KG1 (cell line): Measurements from ENCODE around the gene HOTAIR.

Experiments
- DNase-seq: peaks from one replicate; lab custom pipeline; 2025; lab: John Stamatoyannopoulos, UW

Gene HOTAIR

GRCh38 chr12:53975479-53976152 is 862 bp upstream of the HOTAIR start:
- no peak for DNase-seq

DNA sequence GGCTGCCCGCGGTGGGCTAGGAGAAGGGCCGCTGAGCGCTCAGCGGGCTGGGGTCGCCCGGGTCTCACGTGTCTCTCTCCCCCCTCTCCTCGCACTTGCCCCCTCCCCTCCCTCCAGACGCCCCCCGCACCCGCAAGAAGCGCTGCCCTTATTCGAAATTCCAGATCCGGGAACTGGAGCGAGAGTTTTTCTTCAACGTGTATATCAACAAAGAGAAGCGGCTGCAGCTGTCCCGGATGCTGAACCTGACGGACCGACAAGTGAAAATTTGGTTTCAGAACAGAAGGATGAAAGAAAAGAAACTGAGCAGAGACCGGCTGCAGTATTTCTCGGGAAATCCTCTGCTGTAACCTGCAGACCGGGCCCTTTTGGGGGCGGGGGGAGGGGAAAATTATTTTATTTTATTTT is 314 bp upstream of the HOTAIR start:
- DNase-seq = no peak

- DNase-seq = no peak
These were observed 1.3 kb downstream of the HOTAIR start for GRCh38 chr12:53973236-53974042.

DNA sequence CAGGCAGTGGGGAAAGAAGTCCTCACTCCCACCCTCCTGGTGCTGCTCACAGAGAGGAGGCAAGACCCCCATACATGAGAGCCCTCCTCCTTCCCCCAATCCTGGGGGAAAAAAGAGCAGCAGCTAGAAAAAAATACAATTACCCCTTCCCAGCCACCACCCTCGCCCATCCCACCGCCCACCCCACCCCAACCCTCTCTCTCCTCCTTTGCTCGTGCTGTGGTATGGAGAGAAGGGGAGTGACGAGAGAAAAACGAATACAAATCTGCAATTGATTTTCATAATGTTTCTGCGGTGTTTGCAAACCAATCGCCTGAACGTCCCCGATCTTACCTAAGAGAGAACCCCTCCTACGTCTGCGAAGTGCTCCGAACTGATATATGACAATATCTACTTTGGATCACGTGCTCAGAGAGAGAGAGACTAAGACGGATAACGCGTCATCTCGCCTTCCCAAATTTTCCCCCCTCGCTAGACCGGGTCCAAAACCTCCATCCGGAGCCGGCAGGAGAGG is 2.0 kb downstream of the HOTAIR start, which contains the start of gene HOXC11:
HOXC11 (plus strand) TSS at position 405 of the 514 bp plus-strand sequence. CDS start 116 bp downstream, outside the sequence.
- DNase-seq = no peak

GRCh38 chr12:53972152-53972702 is 2.5 kb downstream of the HOTAIR start:
- DNase-seq = no peak

DNA sequence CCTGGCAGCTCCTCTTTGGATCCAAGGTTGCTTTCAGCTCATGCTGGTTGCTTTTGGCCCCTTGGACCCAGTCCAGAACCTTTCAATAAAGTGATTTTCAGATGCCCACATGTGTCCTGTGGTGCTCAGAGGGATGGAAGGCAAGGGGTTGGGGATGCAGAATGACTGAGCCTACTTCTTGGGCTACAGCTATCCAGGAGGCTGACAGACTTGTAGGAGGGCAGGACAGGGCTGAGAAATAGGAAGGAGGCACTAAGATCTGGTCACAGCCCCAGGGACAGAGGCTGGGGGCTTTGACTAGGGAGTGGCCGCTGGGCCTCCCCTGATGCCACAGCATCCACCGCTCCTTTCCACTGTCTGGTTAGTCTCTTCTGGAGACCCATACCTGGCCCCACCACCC is 3.1 kb downstream of the HOTAIR start:
- DNase-seq = no peak

- no peak for DNase-seq
These were observed 3.6 kb downstream of the HOTAIR start for GRCh38 chr12:53971129-53971528.

DNA sequence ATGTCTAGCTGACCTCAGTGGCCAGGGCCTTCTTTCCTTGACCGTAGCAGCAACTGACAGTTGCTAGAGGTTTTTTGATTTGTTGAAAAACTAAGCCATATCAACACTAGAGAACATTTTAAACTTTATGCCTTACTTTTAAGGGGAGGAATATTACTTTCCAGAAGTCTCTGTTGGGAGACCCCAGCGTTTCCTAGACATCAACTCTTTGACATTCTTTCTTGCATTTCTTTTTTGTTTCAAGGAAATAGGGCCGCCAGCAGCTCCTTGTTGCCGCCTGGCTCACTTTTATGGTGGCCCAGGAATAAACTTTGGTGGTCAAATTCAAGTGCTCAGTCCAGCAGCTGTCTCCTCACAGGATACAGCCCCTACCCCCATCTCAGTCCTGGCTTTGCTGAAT is 4.3 kb downstream of the HOTAIR start:
- no peak for DNase-seq

DNA sequence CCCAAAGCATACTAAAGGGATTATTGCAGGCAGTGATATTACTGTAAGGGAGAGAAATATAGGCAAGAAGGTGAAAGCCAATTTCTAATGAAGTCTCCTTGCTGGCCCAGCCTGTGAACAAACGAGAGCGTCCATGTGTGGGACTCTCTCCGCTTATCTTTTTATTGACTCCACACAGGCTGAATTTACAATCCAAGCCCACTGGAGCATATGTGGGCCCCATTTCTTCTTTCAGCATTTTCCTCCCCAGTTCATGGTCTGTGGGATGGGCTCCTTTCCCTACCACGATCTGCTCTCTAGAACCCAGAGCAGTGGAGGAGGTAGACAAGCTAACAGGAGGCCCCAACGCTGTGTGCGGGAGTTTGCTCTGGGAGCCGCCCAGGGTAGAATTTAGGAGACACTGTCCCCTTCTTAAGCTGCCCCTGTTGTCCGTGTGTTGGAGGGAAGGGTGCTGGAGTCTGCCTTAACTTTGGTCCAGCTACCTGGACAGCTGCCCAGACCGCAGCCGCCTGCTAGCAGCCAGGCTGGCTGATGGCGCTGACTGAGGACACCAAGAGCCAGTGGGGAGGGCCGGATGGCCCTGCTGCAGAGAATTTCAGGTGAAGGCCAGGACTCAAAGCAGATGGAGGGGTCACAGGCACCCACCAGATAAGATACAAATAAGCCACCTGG is 5.0 kb downstream of the HOTAIR start:
- DNase-seq = no peak

DNA sequence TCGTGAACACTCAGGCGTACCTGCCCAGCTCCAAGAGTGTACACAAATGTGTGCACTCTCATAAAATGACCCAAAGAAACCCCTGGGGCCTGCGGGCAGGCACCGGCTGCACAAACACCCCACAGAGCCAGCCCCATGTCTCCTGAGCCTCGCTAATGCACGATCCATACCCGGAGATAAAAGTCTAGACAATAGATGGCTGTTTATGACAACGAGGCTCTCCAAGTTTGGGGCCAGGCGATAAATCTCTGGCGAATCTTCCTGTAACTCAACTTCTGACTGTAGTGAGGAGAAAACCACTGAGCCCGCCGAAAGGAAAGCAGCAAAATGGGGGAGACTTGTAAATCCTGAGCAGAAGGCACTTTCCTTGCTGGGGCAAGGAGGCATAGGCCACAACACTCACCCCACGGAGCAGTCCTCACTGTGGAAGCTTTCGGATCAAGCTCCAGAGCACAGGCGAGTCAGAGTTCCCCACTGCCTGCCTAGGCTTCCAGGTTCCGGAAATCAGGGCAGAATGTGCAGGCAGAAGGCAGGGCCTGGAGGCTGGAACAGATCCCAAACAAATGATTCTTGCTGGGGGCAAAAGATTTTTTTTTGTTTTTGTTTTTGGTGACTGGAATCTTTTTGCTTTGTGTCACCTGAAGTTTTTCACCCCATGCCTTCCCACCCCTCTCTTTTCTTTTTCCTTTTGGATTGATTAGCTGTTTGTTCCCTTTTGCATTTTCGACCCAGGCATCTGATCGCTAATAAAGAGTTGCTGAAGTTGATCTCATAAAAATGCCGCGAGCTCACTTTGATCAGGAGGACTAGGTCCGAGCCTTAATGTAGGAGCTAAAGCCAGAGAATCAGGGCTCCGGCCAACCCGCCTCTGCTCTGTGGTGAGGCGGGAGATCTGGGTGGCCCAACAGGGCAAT is 6.3 kb downstream of the HOTAIR start:
- DNase-seq = no peak

DNA sequence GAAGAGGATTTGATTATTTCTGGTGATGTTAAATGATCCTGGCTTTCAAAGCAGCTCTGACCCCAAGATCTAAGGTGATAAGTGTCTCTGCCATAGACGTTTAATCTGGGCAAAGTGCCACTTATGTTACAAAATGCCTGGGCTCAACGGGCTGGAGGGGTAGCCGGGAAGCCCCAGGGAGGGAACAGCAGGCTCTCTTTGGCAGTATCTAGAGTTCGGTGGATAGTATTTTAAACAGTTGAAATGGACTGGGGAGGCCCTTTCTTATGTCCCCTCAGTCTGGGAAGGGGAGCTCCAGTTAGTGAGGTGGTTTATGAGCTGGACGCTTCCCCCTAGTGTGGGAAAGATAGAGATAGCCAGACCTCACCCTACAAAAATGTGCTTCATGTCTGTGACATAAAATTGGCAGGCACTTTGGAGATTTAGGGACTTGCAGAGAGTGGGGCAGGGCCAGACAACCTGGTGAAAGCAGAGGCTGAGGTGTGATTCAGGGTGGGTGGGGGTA is 7.3 kb downstream of the HOTAIR start:
- DNase-seq = no peak

DNA sequence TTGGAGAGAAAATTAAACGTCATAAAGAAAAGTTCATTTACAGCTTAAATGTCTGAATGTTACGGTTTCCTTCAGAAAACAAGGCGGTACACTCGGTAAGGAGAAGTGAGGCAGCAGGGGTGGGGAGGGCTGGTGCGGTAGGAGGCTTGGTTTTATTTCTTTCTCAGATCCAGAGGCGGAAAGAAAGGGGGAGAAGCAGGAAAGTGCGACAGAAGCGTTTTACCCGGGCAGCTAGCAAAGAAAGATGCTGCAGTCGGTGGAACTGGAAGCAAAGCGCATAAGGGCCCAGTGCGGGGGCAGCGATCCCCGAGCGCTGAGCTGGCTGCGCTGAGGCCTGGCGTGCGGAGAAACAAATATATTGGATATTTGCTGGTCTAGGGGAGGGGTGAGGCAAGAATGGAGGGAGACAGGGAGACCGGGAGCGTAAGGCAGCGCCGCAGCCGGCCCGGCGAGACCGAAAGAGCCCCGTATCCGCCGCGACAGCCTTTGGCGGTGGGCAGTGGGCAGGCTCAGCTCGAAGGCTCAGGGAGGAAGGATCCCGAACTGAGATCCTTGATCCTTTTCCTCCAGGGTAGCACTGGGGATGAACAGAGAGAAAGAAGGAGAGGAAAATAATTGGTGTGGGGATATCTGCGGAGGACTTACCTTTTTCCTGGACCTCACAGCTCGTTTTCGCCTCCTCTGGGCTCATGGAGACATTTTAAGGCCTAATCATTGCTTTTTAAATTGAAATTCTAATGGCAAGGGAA is 8.2 kb downstream of the HOTAIR start:
- no peak for DNase-seq

DNA sequence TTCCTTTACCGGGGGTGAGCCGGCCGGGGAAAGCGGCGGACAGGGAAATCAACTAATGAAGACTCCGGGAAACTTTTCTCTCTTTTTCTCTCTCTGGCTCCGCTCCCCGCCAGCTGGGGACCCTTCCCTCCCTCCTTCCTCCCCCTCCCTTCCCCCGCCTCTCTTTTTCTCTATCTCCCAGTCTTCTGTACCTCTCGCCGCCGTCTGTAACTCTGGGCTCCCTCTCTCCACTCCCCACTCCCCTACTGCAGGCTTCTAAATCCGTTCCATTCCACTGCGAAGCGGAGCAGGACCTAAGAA is 8.7 kb downstream of the HOTAIR start:
- DNase-seq = no peak

GRCh38 chr12:53965281-53966084 is 9.3 kb downstream of the HOTAIR start:
- DNase-seq = no peak

GRCh38 chr12:53964315-53964713 is 10.4 kb downstream of the HOTAIR start:
- DNase-seq = no peak

DNA sequence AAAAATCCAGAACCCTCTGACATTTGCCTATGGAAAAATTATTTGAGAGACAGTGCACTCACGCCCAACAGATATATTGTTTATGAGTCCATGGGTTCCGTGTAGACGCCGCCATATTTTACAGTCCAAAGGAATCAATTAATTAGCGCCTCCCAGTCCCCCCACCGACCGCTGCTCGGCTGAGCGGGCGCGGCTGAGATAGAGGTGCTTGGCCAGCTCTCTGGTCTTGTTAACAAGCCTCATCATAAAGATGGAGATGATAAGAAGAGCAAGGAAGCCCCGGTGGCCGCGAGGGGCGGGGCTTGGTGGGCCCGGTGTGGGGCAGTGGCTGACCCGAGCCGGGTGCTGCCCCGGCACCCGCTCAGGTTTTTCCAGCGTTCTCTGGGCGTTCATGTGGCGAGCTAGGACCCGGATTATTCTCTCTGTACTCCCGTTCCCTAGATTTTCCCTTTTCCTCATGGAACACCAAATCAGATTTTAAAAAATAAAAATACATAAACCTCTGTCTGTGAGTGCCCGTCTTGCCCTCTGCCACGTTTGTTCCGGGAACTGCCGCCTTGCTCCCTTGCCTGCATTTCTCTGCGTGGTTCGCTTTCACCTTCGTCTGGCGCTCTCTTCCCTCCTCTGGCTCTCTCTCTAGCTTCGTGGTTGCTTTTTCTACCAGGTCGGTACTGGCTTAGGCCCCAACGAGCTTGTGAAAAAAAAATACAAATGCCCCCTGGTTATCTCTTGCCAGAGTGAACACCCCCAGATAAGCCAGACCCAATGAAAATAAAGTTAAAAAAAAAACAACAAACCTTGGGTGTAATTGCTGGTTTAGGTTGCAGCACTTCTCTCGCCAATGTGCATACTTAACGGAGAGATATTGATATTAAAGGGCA is 11.1 kb downstream of the HOTAIR start:
- no peak for DNase-seq

- DNase-seq = no peak
These were observed 11.7 kb downstream of the HOTAIR start for GRCh38 chr12:53963005-53963404.

GRCh38 chr12:53961025-53961761 is 13.6 kb downstream of the HOTAIR start:
- no peak for DNase-seq
